Measurements from ENCODE around the gene RAD17.

DNA sequence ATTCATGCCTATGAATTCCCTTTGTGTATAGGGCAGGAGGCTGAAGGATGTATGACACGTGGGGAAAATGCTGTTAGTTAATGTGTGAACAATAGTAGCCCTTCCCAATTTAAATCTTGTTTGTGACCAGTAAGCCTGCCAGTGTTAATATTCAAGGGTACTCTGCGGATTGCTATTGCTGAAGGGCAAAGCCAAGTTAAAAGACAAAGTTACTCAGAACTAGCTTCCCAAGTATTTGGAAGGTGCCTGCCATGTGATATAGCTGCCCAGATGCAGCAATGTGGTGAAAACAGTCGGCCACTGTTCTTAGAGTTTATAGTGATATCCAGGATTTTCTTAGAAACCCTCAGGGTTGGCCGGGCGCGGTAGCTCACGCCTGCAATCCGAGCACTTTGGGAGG, 79.9 kb downstream of the RAD17 start:
- TF ChIP-seq, protein P1, sequence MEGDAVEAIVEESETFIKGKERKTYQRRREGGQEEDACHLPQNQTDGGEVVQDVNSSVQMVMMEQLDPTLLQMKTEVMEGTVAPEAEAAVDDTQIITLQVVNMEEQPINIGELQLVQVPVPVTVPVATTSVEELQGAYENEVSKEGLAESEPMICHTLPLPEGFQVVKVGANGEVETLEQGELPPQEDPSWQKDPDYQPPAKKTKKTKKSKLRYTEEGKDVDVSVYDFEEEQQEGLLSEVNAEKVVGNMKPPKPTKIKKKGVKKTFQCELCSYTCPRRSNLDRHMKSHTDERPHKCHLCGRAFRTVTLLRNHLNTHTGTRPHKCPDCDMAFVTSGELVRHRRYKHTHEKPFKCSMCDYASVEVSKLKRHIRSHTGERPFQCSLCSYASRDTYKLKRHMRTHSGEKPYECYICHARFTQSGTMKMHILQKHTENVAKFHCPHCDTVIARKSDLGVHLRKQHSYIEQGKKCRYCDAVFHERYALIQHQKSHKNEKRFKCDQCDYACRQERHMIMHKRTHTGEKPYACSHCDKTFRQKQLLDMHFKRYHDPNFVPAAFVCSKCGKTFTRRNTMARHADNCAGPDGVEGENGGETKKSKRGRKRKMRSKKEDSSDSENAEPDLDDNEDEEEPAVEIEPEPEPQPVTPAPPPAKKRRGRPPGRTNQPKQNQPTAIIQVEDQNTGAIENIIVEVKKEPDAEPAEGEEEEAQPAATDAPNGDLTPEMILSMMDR (optimal IDR thresholded peaks at IDR 0.05 in 1 of 3, IDR thresholded peaks at IDR 0.05 in 1 of 3, conservative IDR thresholded peaks at IDR 0.05 in 1 of 3; ENCODE audit: extremely low read depth in 1 of 3, insufficient read depth in 2 of 3, low read length in 3 of 3): no peak
- no peak for TF ChIP-seq EZH2 (IDR thresholded peaks at IDR 0.05; ENCODE audit: low read length)

Data from keratinocyte (primary cell).